IPS-20b (cell line): ENCODE results near the gene MFNG.
A peak's percentile ranks its signal among the peaks of the same experiment; 100 is the strongest.

Experiments used
- H3K27ac ChIP-seq: one replicate; pipeline ENCODE4 v1.5.1; 2013; ENCODE audit warnings: low read length
- H3K27me3 ChIP-seq: 2 replicates; pipeline ENCODE4 v1.6.1; 2013; ENCODE audit warnings: mild to moderate bottlenecking, low read length, inconsistent platforms; ENCODE audit not compliant: insufficient read depth
- H3K36me3 ChIP-seq: 2 replicates; pipeline ENCODE4 v1.6.1; 2013; ENCODE audit warnings: low read depth, mild to moderate bottlenecking, inconsistent platforms, low read length, moderate library complexity; ENCODE audit not compliant: insufficient read depth
- H3K4me1 ChIP-seq: 2 replicates; pipeline ENCODE4 v1.6.1; 2013; ENCODE audit warnings: mild to moderate bottlenecking, control low read depth, inconsistent platforms, low read length, moderate library complexity; ENCODE audit not compliant: insufficient read depth
- H3K4me3 ChIP-seq: 2 replicates; pipeline ENCODE4 v1.5.1; 2013; ENCODE audit warnings: mild to moderate bottlenecking, low read length, inconsistent platforms
- H3K9ac ChIP-seq: 2 replicates; pipeline ENCODE4 v1.6.1; 2013; ENCODE audit warnings: low read depth, mild to moderate bottlenecking, inconsistent platforms, low read length, moderate library complexity
- H3K9me3 ChIP-seq: 2 replicates; pipeline ENCODE4 v1.6.1; 2013; ENCODE audit warnings: mild to moderate bottlenecking, low read depth, low read length, inconsistent platforms; ENCODE audit not compliant: insufficient read depth

MFNG gene

GRCh38 chr22:37423283-37423682 is 62.9 kb downstream of the MFNG start:
- Histone ChIP-seq H3K4me3 (no peak overlapping the region), H3K27me3 (peaks cover 93% of the 10 kb centered on the region), H3K4me1 (no peaks in the 10 kb centered on the region), H3K27ac (no peak overlapping the region), H3K9ac (no peak overlapping the region), H3K36me3 (no peaks in the 10 kb centered on the region), H3K9me3 (no peaks in the 10 kb centered on the region)

- H3K27ac ChIP-seq: no peak overlapping the region
- no peaks in the 10 kb centered on the region for H3K36me3 ChIP-seq
- peaks cover 90% of the 10 kb centered on the region for H3K27me3 ChIP-seq
Measured at GRCh38 chr22:37421468-37421877, 64.7 kb downstream of the MFNG start.

GRCh38 chr22:37420686-37421467 is 65.3 kb downstream of the MFNG start:
- peak overlapping the region; percentile 71 for H3K4me3 ChIP-seq
- no peaks in the 10 kb centered on the region for H3K4me1 ChIP-seq
- H3K9me3 ChIP-seq: no peaks in the 10 kb centered on the region
- no peak overlapping the region for H3K27ac ChIP-seq
- H3K36me3 ChIP-seq: no peaks in the 10 kb centered on the region
- H3K27me3 ChIP-seq: peaks cover 84% of the 10 kb centered on the region
- peak overlapping the region; percentile 46; the same call in 1 of the 2 replicates for H3K9ac ChIP-seq

More at GRCh38 chr22:37421468-37421877, 64.7 kb downstream of the MFNG start:
- H3K9me3 ChIP-seq: no peaks in the 10 kb centered on the region
- no peaks in the 10 kb centered on the region for H3K4me1 ChIP-seq
- no peak overlapping the region for H3K4me3 ChIP-seq
- no peak overlapping the region for H3K9ac ChIP-seq

- Histone ChIP-seq H3K27me3 (peaks cover 76% of the 10 kb centered on the region), H3K27ac (no peak overlapping the region), H3K4me3 (peak overlapping the region; percentile 71)
Measured at GRCh38 chr22:37419969-37420685, 66.1 kb downstream of the MFNG start.

GRCh38 chr22:37419370-37419968 is 66.7 kb downstream of the MFNG start:
- peaks cover 70% of the 10 kb centered on the region for H3K27me3 ChIP-seq
- no peak overlapping the region for H3K9ac ChIP-seq
- H3K4me1 ChIP-seq: no peaks in the 10 kb centered on the region
- H3K36me3 ChIP-seq: no peaks in the 10 kb centered on the region
- H3K27ac ChIP-seq: no peak overlapping the region
- no peaks in the 10 kb centered on the region for H3K9me3 ChIP-seq
- H3K4me3 ChIP-seq: peak overlapping the region; percentile 71; the same call in 1 of the 2 replicates

More at GRCh38 chr22:37419969-37420685, 66.1 kb downstream of the MFNG start:
- H3K36me3 ChIP-seq: no peaks in the 10 kb centered on the region
- no peaks in the 10 kb centered on the region for H3K9me3 ChIP-seq
- H3K9ac ChIP-seq: peak overlapping the region; percentile 46; the same call in 1 of the 2 replicates
- no peaks in the 10 kb centered on the region for H3K4me1 ChIP-seq
